HG02970 (cell line): ENCODE data around the gene ATP11A.
"Not testable (repeated sequence)": the region's sequence is repeated elsewhere in the genome, so short reads cannot be mapped to it uniquely, and the experiment has no call there.

ENCODE experiments used
- ATAC-seq: cut with Tn5 transposase; IDR thresholded peaks from one replicate; pipeline ENCODE4 v1.9.1; 2021; ENCODE audit warnings: mild to moderate bottlenecking, moderate library complexity, moderate number of reproducible peaks; ENCODE audit not compliant: unreplicated experiment, low FRiP score

The ATP11A gene

DNA sequence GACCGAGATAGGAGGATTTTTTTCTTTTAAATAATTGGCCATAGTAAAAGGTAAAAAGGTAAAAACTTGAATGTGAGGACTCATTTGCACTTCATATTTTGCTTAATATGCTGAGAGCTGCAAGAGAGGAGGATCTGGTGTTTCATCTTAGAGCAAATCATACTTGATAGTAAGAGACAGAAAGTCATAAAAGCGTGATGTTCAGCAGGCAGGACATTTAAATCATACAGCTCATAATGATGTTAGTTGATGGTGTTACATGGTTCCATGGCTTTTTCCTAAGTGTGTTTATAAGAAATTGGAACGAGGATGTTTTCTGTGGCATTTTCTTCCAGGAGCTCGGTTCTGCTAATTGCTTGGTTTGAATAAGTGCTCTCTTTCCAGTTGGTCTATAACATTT is 16.3 kb downstream of the ATP11A start:
- ATAC-seq: no peak

DNA sequence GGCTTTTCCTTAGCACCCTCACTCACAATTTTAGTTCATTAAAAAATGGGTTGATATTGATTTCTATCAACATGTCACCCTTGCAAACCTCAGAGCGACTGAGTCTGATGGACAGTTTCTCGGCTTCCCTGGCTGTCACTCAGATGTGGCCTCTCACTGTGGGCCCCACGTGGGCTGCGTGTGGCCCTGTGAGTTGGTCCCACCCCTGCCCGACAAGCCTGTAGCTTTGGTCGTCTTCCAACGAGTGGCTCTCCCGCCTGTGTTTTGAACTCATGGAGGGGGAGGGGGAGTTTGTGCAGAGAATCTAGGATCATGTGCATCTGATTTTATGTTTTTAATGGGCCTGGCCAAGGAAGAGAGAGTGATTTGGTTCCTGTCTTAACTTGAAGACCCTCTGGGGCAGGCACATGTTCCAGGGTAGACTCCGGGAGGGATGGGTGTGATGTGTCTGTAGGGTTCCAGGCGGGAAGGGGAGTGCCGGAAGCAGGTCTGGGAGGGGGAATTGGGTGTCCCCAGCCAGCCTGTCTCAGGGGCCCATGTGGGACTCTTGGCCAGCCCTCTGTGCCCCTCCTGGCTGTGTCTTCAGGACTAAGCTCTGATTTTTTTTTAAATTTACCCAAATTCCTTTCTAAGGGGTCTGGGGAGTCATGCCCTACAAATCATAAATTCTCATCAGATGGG is 18.9 kb downstream of the ATP11A start:
- no peak for ATAC-seq

DNA sequence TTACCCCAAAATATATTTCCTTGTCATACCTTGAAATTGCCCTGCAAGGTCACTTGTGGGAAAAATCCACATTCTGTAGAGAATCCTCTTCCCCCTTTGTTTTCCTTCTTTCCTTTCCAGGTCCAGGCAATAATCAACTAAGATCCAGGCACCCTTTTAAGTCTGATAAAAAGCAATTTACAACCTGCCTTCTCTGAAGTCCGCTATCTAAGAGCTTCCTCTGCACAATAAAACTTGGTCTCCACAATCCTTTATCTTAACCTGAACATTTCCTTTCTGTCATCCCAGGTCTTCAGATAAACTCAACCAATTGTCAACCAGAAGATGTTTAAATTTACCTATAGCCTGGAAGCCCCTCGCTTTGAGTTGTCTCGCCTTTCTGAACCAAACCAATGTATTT is 19.5 kb downstream of the ATP11A start:
- not testable (repeated sequence) for ATAC-seq

DNA sequence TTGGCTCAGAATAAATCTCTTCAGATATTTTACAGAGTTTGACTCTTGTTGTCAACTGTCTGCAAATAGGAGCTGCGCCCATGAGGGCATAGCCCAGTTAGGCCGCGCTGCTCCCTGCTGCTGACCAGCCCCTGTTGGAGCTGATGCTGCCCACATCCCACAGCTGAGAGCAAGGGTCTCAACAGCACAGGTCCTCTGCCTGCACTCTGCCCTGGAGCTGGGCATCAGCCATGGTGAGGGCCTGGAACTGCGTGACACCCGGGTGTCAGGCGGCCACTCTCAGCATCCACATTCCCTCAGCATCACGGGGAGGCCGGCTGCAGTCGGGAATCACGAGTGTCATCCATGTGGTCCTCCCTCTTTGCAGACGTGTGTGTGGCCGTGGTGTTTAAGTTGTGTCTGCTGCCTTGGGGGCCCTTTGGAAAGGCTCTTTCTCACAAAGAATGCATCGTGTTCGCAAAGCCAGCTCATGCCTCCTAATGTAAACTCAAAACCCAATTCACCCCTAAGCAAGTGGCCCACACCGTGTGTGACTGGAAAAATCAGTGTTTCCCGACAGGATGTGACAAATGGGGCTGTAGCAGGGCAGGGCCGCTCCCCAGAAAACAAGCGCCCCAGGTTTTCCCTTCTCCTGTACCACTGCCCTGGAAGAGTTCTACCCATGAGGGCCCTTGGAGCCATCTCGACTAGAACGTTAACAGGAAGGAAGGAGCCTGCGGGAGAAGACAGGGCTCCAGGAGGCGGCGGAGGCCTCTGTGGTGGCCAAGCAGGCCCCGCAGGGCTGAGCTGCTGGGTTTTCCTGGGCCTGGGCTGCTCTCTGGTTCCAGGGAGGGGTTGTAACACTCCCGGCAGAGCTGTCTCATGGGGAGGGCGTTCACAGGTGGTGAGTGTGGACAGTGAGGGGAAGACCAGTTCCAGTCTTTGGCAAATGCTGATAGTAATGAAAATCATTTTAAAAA is 20.3 kb downstream of the ATP11A start:
- no peak for ATAC-seq

DNA sequence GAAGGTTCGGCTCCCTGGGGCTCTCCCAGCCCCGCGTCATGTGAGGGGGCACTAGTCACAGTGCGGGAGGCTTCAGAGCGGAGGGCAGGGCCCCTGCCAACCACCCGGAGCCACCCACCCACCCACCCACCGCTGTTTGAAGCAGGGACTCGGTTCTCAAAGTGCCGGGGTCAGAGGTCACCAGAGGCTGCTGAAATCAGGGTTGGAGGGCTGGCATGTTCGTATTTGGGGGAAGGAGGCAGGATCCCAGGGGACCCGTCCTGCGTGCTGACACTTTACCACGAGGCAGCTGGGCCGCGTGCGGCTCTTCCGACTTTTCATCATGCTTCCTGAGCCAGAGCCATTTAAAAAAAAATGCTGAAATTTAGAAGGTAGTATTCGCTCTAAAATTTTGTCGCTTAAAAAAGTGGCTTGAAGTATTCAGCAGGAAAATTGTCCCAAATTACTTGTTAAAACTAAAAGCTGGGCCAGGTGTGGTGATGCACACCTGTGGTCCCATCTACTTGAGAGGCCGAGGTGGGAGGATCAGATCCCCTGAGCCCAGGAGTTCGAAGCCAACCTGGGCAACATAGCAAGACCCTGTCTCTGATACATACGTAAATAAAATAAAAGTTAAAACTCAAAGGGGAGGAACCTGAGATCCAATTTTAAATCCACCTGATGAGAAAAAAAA is 21.2 kb downstream of the ATP11A start:
- no peak for ATAC-seq

DNA sequence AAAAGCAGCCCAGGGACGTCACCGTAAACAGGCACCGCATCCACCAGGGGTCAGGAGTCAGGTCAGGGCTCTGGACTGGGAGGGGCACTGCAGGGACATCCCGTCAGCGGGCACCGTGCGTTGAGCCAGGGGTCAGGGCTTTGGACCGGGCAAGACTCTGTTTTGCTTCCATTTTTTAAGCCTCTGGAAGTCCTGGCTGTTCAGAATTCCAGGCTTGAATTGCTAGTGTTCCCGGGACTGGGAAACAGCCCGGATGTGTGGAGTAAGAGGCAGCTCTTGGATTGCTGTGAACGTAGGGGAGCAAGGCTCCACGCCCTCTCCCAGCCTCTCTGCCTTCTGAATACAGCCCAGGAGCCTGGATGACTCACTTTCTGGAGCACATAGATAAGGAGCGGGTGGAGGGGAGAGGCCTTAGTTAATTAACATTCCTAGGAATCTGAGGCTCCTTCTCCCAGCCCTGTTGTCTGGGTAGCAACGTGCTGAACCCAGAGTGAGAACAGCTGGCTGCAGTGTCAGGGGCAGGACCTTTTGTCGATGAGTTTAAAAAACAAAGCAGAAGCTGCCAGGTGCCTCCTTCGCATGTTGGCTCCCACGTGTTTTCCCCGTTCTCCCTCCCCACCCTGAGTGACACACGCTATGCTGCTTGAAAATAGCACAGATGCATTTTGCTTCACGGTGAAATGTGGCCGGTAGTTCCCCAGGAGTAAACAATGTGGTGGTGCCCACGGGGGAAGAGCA is 21.9 kb downstream of the ATP11A start:
- no peak for ATAC-seq

DNA sequence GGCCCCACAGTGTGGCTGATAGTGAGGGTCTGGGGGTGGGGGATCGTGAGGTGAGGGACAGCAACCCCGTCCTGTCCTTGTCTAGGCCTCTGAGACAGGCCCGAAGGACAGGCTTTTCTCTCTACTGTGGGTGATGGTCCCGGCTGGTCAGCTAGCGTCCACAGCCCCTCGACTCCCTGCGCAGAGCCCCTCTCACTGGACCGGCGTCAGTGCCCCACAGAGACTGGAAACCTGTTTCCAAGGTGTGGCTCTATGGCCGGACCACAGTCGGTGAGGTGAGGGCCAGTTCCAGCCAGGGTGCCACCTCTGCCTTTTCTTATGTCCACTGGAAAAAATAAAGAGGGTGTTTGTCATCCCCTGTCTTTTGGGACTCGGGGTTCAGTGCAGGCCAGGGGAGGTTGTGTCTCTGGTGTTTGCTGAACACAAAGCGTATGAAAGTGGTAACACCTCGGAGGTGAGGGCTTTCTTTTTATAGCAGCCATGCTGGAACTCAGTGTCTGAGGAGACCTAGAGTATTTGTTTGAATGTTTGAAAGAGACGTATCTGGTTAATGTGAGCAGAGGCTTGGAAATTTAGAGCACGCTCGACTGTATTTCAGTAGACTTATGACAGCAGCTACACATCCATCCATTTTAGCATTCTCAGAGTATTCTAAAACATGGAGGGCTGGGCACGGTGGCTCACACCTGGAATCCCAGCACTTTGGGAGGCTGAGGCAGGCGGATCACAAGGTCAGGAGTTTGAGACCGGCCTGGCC is 22.8 kb downstream of the ATP11A start:
- ATAC-seq: no peak

DNA sequence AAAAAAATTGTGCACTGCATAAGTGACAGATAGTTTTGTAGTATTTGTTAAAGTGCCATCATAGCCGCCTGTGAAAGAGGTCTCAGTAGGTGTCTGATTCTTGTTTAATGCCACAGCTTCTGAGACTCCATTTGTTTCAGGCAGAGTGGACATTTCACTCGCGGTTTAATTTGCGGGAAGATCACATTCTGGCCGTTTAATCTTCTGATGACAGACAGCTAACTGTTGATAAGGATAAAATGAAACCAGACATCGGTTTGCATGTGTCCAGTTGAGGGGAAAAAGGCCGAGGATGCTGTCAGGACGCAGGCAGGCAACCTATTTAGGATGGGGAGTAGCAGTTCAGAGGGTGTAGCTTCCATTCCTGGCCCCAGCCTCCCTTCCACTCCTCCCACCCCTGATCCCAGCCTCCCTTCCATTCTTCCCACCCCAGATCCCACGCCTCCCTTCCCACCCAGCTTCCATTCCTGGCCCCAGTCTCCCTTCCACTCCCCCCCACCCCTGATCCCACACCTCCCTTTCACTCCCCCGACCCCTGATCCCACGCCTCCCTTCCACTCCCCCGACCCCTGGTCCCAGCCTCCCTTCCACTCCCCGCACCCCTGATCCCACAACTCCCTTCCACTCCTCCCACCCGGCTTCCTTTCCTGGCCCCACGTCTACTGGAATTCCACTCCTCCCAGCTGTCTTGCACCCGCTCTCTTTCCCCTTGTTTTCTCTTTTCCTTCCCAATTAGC is 23.8 kb downstream of the ATP11A start:
- ATAC-seq: no peak

DNA sequence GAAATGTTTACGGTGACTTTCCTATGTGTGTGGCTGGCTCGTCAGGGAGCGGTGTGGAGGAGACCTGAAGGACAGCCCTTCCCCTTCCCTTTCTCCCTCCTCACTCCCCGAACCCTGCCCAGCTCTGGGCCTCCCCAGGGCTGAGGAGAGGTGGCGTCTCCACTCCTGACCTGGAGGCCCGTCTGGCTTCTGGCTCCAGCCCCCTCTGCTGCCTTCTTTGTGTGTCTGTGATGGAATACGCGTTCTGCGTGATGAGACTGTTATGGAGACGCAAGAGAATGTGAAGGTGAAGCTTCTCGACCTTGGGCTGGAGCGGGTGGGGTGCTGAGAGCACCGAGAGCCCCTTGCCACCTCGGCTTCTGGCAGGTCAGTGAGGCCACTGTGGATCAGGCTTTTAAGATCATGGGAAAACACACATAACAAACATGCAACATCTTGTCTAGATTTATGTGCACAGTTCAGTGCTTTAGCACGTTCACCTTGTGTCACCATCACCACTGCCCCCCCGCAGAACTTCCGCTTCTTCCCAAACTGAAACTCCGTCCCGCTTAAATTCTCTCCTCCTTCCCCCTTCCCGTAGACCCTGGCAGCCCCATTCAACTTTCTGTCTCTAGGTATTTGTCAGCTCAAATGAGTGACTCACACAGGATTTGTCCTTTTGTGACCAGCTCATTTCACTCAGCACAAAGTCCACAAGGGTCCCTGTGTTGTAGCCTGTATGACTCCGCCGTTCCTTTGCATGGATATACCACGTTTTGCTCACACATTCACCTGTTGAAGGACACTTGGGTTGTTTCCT is 24.7 kb downstream of the ATP11A start:
- no peak for ATAC-seq

DNA sequence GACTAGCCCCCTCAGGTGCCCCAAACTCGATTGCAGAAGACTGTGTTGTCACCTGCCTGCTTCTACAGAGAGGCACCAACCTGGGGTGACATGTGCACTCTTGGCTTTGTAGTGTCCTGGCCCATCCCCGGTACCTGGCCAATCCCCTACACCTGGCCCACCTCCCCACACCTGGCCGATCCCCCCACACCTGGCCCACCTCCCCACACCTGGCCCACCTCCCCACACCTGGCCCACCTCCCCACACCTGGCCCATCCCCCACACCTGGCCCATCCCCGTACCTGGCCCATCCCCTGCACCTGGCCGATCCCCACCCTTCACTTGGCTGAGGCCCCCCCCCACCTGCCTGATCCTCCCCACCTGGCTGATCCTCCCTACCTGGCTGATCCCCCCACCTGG is 25.4 kb downstream of the ATP11A start:
- no peak for ATAC-seq

DNA sequence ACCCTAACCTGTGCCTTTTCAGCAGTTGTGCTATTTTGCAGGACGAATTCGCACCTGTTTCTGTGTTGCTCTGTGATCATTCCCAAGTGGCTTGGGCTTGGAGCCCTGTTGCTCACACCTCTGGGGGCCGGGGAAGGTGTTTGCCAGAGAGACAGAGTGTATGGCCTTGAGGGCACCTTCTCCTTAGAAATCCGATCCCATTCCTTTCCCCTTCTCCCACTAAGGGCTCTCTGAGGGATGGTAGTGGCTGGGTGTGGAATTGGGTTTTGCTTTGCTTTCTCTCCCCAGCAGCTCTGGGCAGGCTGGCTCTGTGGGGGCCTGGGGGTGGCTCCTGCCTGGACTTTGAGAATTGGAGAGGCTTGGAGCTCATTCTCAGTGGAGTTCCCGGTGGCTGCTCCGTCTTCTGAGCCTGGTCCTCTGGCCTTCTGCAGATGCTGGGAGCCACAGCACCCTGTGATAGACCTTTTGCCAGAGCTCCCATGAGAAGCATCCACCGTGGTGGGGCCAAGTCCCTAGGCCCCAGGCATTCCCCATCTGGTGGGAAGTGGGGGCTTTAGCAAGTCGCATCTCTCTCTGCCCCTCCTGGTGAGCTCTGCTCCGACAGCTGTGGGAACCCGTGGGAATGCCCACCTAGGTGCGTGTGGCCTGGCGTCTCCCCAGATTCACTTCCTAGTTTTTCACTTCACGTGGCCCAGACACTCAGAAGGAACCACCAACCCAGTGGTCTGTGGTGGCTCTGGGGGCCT is 26.1 kb downstream of the ATP11A start:
- ATAC-seq: no peak

DNA sequence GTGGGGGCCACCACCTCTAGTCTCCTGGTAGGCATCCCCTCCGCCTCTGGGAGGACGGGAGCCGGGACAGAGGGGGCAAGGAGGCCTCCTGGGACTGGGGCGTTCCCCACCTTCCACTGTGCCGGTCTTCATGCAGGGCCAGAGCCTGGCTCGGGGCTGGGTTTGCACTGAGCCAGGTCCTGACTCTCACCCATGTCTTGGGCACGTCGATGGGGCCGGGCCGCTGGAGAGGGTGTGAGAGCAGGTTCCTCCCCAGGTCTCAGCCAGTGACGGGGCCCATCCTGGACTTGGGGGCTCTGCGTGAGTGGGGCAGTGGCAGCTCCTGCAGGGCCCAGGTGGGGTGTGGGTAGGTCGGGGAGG is 26.6 kb downstream of the ATP11A start:
- ATAC-seq: no peak

DNA sequence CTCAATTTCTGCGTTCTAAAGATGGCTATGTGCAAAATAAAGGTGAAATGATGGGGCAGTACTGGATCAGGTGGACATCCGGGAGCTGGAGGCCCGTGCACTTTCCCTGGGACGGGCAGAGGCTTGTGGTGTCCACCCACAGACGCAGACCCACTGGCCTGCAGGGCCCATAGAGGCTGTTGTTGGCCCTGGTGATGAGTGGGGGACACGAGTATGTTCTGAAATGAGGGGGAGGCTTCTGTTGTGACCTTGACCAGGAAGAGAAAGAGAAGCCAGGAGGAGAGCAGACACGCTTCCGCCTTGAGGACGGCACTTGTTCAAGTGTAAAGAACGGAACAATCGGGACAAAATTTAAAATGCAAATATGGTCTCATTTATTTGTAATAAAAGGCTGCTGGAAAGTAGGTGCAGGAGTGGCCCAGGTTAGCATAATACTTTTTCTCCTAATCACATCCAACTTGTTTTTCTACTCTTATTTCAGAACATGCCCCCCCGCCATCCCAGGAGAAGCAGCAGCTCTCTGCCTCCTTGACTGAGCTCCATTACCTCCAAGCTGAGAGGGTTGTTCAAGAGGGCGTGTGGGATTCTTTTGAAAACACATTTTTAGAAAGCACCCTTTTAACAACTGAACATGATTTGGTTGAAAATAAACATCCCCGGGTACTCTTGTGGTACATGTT is 27.1 kb downstream of the ATP11A start:
- ATAC-seq: no peak

DNA sequence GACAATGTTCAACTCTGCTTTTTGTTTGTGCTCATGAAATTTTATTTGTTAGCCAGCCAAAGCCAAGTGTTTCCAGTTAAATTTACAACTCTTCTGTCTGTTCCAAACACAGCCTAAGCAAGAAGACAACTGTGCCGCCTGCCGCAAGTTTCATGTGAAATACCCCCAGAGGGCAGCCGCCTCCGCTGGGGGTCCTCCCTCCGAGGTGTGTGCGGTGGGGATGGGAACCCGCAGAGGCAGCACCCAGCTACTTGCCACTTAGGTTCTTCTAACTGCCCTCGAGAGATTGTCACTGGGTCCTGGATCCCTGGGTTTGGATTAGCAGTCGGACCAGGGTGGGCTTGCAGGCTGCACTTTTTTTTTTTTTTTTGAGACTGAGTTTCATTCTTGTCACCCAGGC is 28.5 kb downstream of the ATP11A start:
- ATAC-seq: no peak

DNA sequence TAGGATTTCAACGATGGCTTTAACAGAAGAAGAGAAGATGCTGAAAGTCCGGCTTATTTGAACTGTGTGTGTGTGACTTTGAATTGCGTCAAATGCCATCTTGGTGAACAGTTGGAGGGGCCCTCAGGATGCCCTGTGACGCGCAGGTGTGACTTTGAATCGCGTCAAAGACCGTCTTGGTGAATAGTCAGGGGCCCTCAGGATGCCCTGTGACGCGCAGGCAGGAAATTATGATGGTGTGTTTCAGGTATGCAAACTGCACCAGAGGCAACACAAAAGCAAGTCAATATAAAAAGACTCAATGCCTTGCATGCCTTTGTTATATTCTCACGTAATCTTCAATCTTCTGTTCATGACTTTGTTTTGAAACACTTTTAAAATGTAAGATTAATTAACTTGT is 29.2 kb downstream of the ATP11A start:
- ATAC-seq: no peak

DNA sequence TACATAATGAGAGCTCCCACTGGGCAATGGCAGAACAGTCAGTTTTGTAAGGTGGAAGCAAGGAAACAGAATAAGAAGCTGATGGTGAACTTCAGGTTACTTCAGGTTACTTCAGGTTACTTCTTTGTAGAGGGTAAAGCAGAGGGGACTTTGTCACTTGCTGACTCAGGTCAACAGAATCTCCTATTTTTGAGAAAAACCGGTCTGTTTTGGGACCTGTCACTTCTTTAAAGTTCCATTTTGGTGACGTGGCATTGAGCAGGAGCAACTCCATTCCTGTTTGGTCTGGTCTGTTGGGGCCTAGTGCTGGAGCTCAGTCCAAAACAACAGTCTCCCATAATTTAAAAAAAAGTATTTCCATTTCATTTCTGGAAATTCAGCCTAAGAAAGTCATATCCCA is 29.7 kb downstream of the ATP11A start:
- no peak for ATAC-seq

DNA sequence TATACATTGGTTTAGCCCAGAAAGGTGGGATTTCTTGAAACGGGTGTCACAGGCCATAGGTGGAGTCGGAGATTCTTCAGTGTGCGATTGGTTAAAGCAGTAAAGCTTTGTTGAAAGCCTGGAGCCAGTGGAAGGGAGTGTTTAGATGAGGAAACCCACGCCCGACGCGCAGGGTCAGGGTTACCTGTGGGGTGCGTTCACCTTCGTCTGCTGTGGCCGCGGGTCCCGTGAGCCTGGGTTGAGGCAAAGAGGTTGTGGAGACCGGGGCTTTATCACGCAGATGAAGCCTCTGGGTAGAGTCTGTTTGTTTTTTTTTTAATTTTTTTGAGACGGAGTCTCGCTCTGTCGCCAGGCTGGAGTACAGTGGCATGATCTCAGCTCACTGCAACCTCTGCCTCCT is 30.4 kb downstream of the ATP11A start:
- ATAC-seq: no peak
